Measurements from ENCODE around the gene FOXP1. TPM values are rescaled to one million over a fixed set of nuclear protein-coding genes. Genes with fewer than 3 reads are reported as not detected.

Gene FOXP1
- total and polyA plus RNA-seq, 2 of the 8 experiments (the other 6 are each of a cell fraction or from before 2014, with no cell fraction given) = 13.9 to 25.4 TPM

DNA sequence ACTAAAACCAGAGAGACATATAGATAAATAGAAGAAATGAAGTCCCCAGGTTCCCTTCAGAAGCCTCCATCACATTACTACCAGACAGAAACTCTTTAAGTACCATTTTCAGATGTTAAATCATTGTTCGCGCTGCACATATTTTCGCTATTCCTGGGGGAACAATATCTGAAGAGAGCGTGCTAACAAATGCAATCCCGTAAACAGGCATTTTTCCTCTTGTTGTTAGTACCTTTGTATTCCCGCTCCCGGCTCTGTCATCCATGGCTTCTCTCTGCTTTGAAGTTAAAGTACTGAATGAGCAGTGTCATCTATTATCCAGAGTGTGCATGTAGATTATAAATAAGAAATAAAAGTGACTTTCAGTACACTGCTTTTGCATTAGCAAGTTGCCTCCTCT is 412.3 kb downstream of the FOXP1 start:
- Histone ChIP-seq H4K5ac (ENCODE audit: insufficient read length, low read depth, low read length) (no peak overlapping the region), H2AK5ac (ENCODE audit: low read depth, low read length) (no peak overlapping the region), H2BK20ac (ENCODE audit: low read length) (no peak overlapping the region), H4K20me1 (replicated peaks in 1 of 2; ENCODE audit: control insufficient read depth in 1 of 2, insufficient read depth in 2 of 2, low read length in 2 of 2) (no peaks in the 10 kb centered on the region), H3K27ac (ENCODE audit: low read depth, low read length) (no peak overlapping the region), H3K4me2 (ENCODE audit: insufficient read depth in 1 of 2, low read depth in 2 of 2, low read length in 2 of 2) (no peak overlapping the region), H2BK12ac (ENCODE audit: low read depth, low read length) (no peak overlapping the region), H4K91ac (replicated peaks; ENCODE audit: insufficient read length, low read length) (no peak overlapping the region), H3K23ac (ENCODE audit: insufficient read length) (no peak overlapping the region), H2BK120ac (replicated peaks; ENCODE audit: low read depth, low read length) (no peak overlapping the region), H3K4me3 (ENCODE audit: extremely low read depth in 1 of 4, insufficient read depth in 2 of 4, low read depth in 3 of 4, low read length in 4 of 4) (no peak overlapping the region), H3K9me3 (ENCODE audit: insufficient read depth in 2 of 2, low read depth in 1 of 2, low read length in 1 of 2) (no peaks in the 10 kb centered on the region), H2BK5ac (ENCODE audit: low read depth, low read length) (no peak overlapping the region), H3K14ac (ENCODE audit: insufficient read length) (no peak overlapping the region), H3K4ac (replicated peaks; ENCODE audit: insufficient read length, low read depth, low read length) (no peak overlapping the region), H3K4me1 (replicated peaks in 1 of 4; ENCODE audit: control insufficient read depth in 3 of 4, insufficient read depth in 4 of 4, low read length in 3 of 4) (peaks cover 0 to 12% (median 2%) of the 10 kb centered on the region in 4 experiments; a peak in 3 of 7 replicates), H3K56ac (replicated peaks; ENCODE audit: insufficient read length, low read depth, low read length) (no peak overlapping the region), H3K18ac (ENCODE audit: extremely low read depth, low read length) (no peak overlapping the region), H3K79me1 (ENCODE audit: low read depth, low read length) (no peaks in the 10 kb centered on the region), H2BK15ac (ENCODE audit: low read length) (no peak overlapping the region), H3K79me2 (ENCODE audit: control insufficient read depth in 1 of 2, insufficient read depth in 2 of 2, low read length in 2 of 2) (no peaks in the 10 kb centered on the region), H3K27me3 (replicated peaks in 1 of 4; ENCODE audit: control insufficient read depth in 3 of 4, extremely low read depth in 1 of 4, insufficient read depth in 3 of 4, low read length in 3 of 4) (no peaks in the 10 kb centered on the region), H4K8ac (ENCODE audit: extremely low read depth, insufficient read depth, low read length) (no peak overlapping the region), H3K23me2 (ENCODE audit: low read depth, low read length) (no peaks in the 10 kb centered on the region; the same call in 1 of the 2 replicates), H3K9ac (replicated peaks in 1 of 4; ENCODE audit: extremely low read depth in 1 of 4, low read depth in 3 of 4, low read length in 3 of 4) (no peak overlapping the region), H2AFZ (ENCODE audit: low read length) (no peak overlapping the region), H3K36me3 (ENCODE audit: control insufficient read depth in 2 of 4, insufficient read depth in 4 of 4, low read length in 3 of 4) (no peaks in the 10 kb centered on the region; a peak in 1 of 8 replicates)
- ChIA-PET CTCF (ENCODE audit: partially characterized antibody) (interaction anchor here (0.6 kb wide), 1 partner anchor 13 kb away, joined by 3 read pairs; no protein-coding TSS in a partner anchor), POLR2A (ENCODE audit: partially characterized antibody) (no interaction called here)
- DNase-seq (ENCODE audit: low read depth in 1 of 2, low spot score in 2 of 2) = no peak
- TF ChIP-seq BCL11A (IDR thresholded peaks at IDR 0.05; ENCODE audit: low read depth in 2 of 2, low read length in 2 of 2) (no peak), SIRT6 (IDR thresholded peaks at IDR 0.05; ENCODE audit: low read length) (no peak), EP300 (IDR thresholded peaks at IDR 0.05; ENCODE audit: borderline replicate concordance in 1 of 2, low read depth in 2 of 2, low read length in 2 of 2) (no peak), SP4 (IDR thresholded peaks at IDR 0.05; ENCODE audit: low read length) (no peak), CHD2 (IDR thresholded peaks at IDR 0.05; ENCODE audit: low read length) (no peak), BRCA1 (IDR thresholded peaks at IDR 0.05; ENCODE audit: low read depth, low read length) (no peak), GABPA (IDR thresholded peaks at IDR 0.05; ENCODE audit: borderline replicate concordance, insufficient read depth, low read length) (no peak), ASH2L (IDR thresholded peaks at IDR 0.05; ENCODE audit: low read length) (no peak), HDAC6 (IDR thresholded peaks at IDR 0.05; ENCODE audit: low read depth, low read length) (no peak), SP1 (IDR thresholded peaks at IDR 0.05; ENCODE audit: low read depth, low read length) (no peak), CTBP2 (IDR thresholded peaks at IDR 0.05; ENCODE audit: borderline replicate concordance, insufficient read depth, insufficient read length, low read length) (no peak), JUND (IDR thresholded peaks at IDR 0.05; ENCODE audit: low read length) (no peak)
- TF ChIP-seq, protein P1, sequence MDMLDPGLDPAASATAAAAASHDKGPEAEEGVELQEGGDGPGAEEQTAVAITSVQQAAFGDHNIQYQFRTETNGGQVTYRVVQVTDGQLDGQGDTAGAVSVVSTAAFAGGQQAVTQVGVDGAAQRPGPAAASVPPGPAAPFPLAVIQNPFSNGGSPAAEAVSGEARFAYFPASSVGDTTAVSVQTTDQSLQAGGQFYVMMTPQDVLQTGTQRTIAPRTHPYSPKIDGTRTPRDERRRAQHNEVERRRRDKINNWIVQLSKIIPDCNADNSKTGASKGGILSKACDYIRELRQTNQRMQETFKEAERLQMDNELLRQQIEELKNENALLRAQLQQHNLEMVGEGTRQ (IDR thresholded peaks at IDR 0.05; ENCODE audit: low read length) = no peak
- TF ChIP-seq, protein P2, sequence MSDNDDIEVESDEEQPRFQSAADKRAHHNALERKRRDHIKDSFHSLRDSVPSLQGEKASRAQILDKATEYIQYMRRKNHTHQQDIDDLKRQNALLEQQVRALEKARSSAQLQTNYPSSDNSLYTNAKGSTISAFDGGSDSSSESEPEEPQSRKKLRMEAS (IDR thresholded peaks at IDR 0.05) = no peak
- FAIRE-seq = no peak
- WGBS, 2 experiments (ENCODE audit: extremely low coverage in 1 of 2, insufficient coverage in 1 of 2, insufficient read length in 1 of 2, insufficient replicate concordance in 2 of 2, low coverage in 1 of 2, low lambda C conversion rate in 2 of 2, missing lambda C conversion rate in 1 of 2) = 96% methylated on average over 7 of the region's 7 CpGs; no CpG with 5 or more reads in 1 of the 2 experiments

Measured in H1 (cell line).